Ovary (tissue), 9 donors: ENCODE results near the gene AGBL4. TPM values are rescaled to one million over a fixed set of nuclear protein-coding genes. Genes with fewer than 3 reads are reported as not detected.

Source experiments
- DNase-seq, 5 donors: peaks; one replicate each; pipeline ENCODE4 v3.0.0-alpha.2; 2019 to 2020
- H3K27ac ChIP-seq, 2 donors: fragments of 200-600 bp; one replicate each; pipeline versions ENCODE4 v1.5.1 to v1.8.0; 2019 to 2022
- H3K27me3 ChIP-seq: fragments of 200-600 bp; one replicate; pipeline ENCODE4 v1.8.0; 2022
- H3K36me3 ChIP-seq: fragments of 200-600 bp; sonication (generic); one replicate; pipeline ENCODE4 v1.5.1; 2019
- H3K4me1 ChIP-seq: one replicate; pipeline ENCODE4 v1.8.1; 2013; ENCODE audit warnings: mild to moderate bottlenecking, moderate library complexity; ENCODE audit not compliant: insufficient read depth
- H3K4me3 ChIP-seq: fragments of 200-600 bp; sonication (generic); one replicate; pipeline ENCODE4 v1.5.1; 2017
- H3K9me3 ChIP-seq, 2 donors: fragments of 200-600 bp in 1 of 2; sonication (generic) in 1 of 2; one replicate each; pipeline versions ENCODE4 v1.5.1 to v1.8.1; 2013 to 2019; ENCODE audit warnings: mild to moderate bottlenecking in 1 of 2, moderate library complexity in 1 of 2
- EP300 ChIP-seq: sonication (generic); formaldehyde crosslinking; IDR thresholded peaks from one replicate; pipeline ENCODE4 v1.6.1; 2017; ENCODE audit warnings: antibody characterized with exemption
- POLR2A ChIP-seq: fragments of 450-650 bp; IDR thresholded peaks from one replicate; pipeline ENCODE4 v1.6.1; 2017; ENCODE audit warnings: antibody characterized with exemption, mild to moderate bottlenecking, moderate library complexity
- WGBS, 3 donors: extraction: QIAGEN DNeasy Blood & Tissue Kit in 1 of 3; methylation state at CpG; one replicate each; pipeline versions ENCODE4 v1.1.5 to v1.1.7; 2013 to 2017; 5-methylcytosine and 5-hydroxymethylcytosine counted together
- intact Hi-C, 4 donors: fragments of 100-400 bp; cut with DNase I; formaldehyde crosslinking; loops; one replicate each; pipeline versions ENCODE4 v1.11.0 to v1.15.1; 2022 to 2023
- polyA plus RNA-seq, 2 donors: library from polyadenylated mRNA; stranded (reverse); fragments of 200-250 nt in 1 of 2; fragments of 350-450 nt in 1 of 2; fragmentation: Illumina TruSeq in 1 of 2; extraction: RNeasy Lipid Tissue Mini Kit (QIAGEN cat#74804) in 1 of 2; gene quantifications; one replicate each; pipeline ENCODE4 v1.2.3, GENCODE V29; 2013 to 2014
- total RNA-seq, 7 donors: library from RNA; depleted of rRNA in 2 of 7; stranded (reverse); fragments of >200 nt in 2 of 7; fragmentation: NEBNext Ultra II Directional in 3 of 7; extraction: Animal tissue kit (Norgen Biotek cat#: 25700) in 3 of 7; gene quantifications; one replicate each; pipeline versions ENCODE4 v1.1.0 to v1.2.4, GENCODE V29; 2016 to 2023
- TF ChIP-seq, protein P1 (sequence below), 3 donors: fragments of 450-650 bp in 2 of 3; fragments of 200-600 bp in 1 of 3; IDR thresholded peaks; one replicate each; pipeline versions ENCODE4 v1.5.1 to v1.8.0; 2016 to 2022; ENCODE audit warnings: antibody characterized with exemption in 3 of 3, mild to moderate bottlenecking in 1 of 3
- donor health status: DM: no; HTN: no; CAD: no; lungs with moderate emphysema.
- donor health status: DM: no; HTN: no; CAD: no.
- donor health status: Bipolar disorder and iron deficiency.
- donor health status: DM: yes; HTN: yes; CAD: no.
- donor health status: DM: no; HTN: no; CAD: no.
- donor health status: DM: yes; HTN: yes; CAD: no.

AGBL4 gene
- total and polyA plus RNA-seq, 9 donors = 0.15 to 6.2 (median 0.64) TPM

DNA sequence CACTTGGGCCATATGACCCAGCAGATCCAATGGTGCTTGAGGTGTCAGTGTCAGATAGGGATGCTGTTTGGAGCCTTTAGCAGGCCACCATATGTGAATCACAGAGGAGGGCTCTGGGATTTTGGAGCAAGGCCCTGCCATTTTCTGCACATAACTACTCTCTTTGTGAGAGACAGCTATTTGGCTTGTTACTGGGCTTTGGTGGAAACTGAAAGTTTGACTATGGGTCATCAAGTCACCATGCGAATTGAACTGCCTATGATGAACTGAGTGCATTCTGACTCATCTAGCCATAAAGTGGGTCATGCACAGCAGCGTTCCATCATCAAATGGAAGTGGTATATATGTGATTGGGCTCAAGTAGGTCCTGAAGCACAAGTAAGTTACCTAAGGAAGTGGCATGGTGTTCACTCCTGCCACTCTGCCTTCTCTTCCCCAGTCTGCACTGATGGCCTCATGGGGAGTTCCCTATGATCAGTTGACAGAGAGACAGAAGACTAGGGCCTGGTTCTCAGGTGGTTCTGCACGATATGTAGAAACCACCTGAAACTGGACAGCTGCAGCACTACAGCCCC, 447.3 kb downstream of the AGBL4 start:
- TF ChIP-seq, protein P1, sequence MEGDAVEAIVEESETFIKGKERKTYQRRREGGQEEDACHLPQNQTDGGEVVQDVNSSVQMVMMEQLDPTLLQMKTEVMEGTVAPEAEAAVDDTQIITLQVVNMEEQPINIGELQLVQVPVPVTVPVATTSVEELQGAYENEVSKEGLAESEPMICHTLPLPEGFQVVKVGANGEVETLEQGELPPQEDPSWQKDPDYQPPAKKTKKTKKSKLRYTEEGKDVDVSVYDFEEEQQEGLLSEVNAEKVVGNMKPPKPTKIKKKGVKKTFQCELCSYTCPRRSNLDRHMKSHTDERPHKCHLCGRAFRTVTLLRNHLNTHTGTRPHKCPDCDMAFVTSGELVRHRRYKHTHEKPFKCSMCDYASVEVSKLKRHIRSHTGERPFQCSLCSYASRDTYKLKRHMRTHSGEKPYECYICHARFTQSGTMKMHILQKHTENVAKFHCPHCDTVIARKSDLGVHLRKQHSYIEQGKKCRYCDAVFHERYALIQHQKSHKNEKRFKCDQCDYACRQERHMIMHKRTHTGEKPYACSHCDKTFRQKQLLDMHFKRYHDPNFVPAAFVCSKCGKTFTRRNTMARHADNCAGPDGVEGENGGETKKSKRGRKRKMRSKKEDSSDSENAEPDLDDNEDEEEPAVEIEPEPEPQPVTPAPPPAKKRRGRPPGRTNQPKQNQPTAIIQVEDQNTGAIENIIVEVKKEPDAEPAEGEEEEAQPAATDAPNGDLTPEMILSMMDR (IDR thresholded peaks at IDR 0.05) = no peak
- TF ChIP-seq EP300 (no peak), POLR2A (no peak)
- no peak overlapping the region for H3K4me3 ChIP-seq
- WGBS, 3 donors = 64 to 79% (median 65%) methylated on average over 3 of the region's 3 CpGs
- H3K9me3 ChIP-seq = peaks cover 0 to 3% of the 10 kb centered on the region in 2 donors
- no peaks in the 10 kb centered on the region for H3K27me3 ChIP-seq
- no peak overlapping the region for H3K27ac ChIP-seq
- no peak for DNase-seq
- no peaks in the 10 kb centered on the region for H3K36me3 ChIP-seq
- H3K4me1 ChIP-seq = no peaks in the 10 kb centered on the region
- intact Hi-C loops = no loop called here

DNA sequence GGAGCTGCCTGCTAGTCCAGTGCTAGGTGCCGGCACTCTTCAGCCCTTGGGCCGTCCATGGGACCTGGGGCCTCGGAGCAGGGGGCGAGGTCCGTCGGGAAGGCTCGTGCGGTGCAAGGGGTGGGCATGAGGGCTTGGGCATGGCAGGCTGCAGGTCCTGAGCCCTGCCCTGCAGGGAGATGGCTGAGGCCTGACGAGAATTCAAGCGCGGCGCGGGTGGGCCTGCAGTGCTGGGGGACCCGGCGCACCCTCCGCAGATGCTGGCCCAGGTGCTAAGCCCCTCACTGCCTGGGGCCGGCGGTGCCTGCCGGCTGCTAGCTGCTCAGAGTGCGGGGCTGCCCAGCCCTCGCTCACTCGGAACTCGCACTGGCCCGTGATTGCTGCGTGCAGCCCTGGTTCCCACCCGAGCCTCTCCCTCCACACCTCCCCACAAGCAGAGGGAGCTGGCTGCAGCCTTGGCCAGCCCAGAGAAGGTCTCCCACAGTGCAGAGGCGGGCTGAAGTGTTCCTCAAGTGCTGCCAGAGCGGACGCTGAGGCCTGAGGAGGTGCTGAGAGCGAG, 467.0 kb downstream of the AGBL4 start:
- Histone ChIP-seq H3K4me1 (no peaks in the 10 kb centered on the region), H3K27ac (no peak overlapping the region), H3K9me3 (no peaks in the 10 kb centered on the region), H3K27me3 (no peaks in the 10 kb centered on the region), H3K36me3 (no peaks in the 10 kb centered on the region), H3K4me3 (no peak overlapping the region)
- intact Hi-C loops = no loop called here
- WGBS, 3 donors = 91 to 94% (median 93%) methylated on average over 30 of the region's 30 CpGs
- DNase-seq = no peak
- TF ChIP-seq, protein P1 (IDR thresholded peaks at IDR 0.05) = no peak
- no peak for TF ChIP-seq POLR2A
- no peak for TF ChIP-seq EP300

DNA sequence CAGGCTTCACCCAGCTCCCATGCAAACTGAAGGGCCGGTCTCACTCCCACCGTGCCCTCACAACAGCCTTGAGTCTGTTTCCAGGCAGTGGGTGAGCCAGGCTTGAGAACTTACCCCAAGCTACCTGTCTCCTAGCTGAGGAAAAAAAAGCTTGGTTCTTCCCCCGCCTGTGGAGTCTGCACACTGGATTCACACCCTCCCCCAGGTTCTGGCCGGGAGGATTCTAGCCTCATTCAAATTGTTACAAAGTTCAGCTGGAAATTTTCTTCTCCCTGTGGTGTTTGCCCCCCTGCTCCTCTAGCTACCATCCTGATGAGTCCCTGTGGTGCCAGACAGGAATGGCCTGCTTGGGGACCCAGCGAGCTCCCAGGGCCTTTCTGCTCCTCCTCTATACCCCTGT, 471.7 kb downstream of the AGBL4 start:
- WGBS, 3 donors = 63 to 77% (median 76%) methylated on average over 5 of the region's 5 CpGs
- intact Hi-C loops = no loop called here

DNA sequence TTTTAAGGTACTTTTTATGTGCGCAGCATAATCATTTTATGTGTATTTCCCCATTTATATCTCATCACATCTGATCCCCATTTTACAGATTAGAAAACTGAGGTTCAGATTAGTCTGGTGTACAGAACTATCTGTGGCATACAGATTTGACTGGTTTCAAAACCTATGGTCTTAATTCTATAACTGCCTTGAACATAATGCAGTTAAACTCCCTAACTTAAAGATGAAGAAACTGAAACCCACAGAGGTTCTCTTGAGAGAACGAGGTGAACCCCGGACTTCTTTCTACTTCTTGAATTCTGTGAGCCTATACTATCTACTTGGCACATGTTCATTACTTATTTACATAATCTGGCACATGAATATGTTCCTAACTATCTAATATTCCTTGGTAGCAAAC, 479.1 kb downstream of the AGBL4 start:
- Histone ChIP-seq H3K36me3 (no peaks in the 10 kb centered on the region), H3K9me3 (no peaks in the 10 kb centered on the region), H3K4me3 (no peak overlapping the region), H3K27ac (no peak overlapping the region), H3K4me1 (no peaks in the 10 kb centered on the region), H3K27me3 (no peaks in the 10 kb centered on the region)
- intact Hi-C loops = no loop called here
- DNase-seq = no peak
- 75 to 85% (median 78%) methylated on average over 3 of the region's 3 CpGs for WGBS, 3 donors
- TF ChIP-seq, protein P1 (IDR thresholded peaks at IDR 0.05) = no peak
- TF ChIP-seq EP300 = no peak
- no peak for TF ChIP-seq POLR2A

More for the DNA sequence above, 471.7 kb downstream of the AGBL4 start:
- no peaks in the 10 kb centered on the region for H3K27me3 ChIP-seq
- DNase-seq = no peak
- H3K9me3 ChIP-seq = no peaks in the 10 kb centered on the region
- no peaks in the 10 kb centered on the region for H3K36me3 ChIP-seq
- no peak for TF ChIP-seq POLR2A
- no peak for TF ChIP-seq EP300
- TF ChIP-seq, protein P1 (IDR thresholded peaks at IDR 0.05) = no peak
- no peak overlapping the region for H3K4me3 ChIP-seq
- H3K27ac ChIP-seq = no peak overlapping the region
- H3K4me1 ChIP-seq = no peaks in the 10 kb centered on the region
